ENCODE data around the gene PECR.

The PECR gene

DNA sequence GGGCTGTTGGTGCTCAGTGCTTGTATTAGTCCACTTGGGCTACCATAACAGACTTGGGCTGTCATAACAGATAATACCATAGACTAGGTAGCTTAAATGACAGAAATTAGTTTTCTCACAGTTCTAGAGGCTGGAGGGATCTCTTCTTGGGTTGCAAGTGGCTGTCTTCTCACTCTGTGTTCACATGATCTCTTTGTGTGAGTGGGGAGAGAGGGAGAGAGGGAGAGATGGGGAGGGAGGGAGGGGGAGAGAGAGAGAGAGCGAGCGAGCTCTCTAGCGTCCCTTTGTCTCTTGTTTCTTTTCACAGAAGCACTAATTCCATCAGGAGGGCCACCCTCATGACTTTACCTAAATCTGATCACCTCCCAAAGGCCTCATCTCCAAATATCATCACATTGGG lies 23.1 kb upstream of the PECR start:
- peaks cover 8% of the 10 kb centered on the region for H3K36me3 ChIP-seq
- H3K27me3 ChIP-seq: no peaks in the 10 kb centered on the region
- TF ChIP-seq, protein P1, sequence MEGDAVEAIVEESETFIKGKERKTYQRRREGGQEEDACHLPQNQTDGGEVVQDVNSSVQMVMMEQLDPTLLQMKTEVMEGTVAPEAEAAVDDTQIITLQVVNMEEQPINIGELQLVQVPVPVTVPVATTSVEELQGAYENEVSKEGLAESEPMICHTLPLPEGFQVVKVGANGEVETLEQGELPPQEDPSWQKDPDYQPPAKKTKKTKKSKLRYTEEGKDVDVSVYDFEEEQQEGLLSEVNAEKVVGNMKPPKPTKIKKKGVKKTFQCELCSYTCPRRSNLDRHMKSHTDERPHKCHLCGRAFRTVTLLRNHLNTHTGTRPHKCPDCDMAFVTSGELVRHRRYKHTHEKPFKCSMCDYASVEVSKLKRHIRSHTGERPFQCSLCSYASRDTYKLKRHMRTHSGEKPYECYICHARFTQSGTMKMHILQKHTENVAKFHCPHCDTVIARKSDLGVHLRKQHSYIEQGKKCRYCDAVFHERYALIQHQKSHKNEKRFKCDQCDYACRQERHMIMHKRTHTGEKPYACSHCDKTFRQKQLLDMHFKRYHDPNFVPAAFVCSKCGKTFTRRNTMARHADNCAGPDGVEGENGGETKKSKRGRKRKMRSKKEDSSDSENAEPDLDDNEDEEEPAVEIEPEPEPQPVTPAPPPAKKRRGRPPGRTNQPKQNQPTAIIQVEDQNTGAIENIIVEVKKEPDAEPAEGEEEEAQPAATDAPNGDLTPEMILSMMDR (IDR thresholded peaks at IDR 0.05): no peak
- no peaks in the 10 kb centered on the region for H3K9me3 ChIP-seq
- H3K4me1 ChIP-seq (ENCODE audit: control insufficient read depth in 1 of 2, insufficient read depth in 1 of 2, low read depth in 1 of 2, low read length in 1 of 2): peaks cover 4 to 11% of the 10 kb centered on the region in 2 experiments
- no peak overlapping the region for H3K27ac ChIP-seq
- no peak overlapping the region for H3K4me3 ChIP-seq (ENCODE audit: low read depth in 1 of 2, low read length in 1 of 2)

DNA sequence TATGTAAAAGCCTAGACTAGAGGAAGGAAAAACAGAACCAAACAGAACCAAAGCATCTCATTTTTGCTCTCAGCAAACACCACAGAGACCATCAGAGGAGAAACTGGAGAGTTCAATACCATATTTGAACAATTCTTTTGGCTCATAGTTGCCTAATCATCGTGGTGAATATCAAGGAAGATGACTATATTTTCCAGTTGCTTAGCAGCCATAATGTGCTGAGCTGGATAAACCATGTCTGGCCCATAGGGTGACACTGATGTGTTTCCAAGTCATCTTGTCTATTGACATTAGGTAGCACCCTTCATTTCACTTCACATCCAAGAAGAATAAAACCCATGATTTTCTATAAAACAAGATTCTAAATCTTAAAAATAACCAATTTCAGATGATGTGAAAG lies 21.6 kb upstream of the PECR start:
- peaks cover 0 to under 1% of the 10 kb centered on the region in 2 experiments for H3K4me1 ChIP-seq (ENCODE audit: control insufficient read depth in 1 of 2, insufficient read depth in 1 of 2, low read depth in 1 of 2, low read length in 1 of 2)
- TF ChIP-seq, protein P1 (IDR thresholded peaks at IDR 0.05): no peak
- H3K27ac ChIP-seq: no peak overlapping the region
- H3K9me3 ChIP-seq: no peaks in the 10 kb centered on the region
- H3K4me3 ChIP-seq (ENCODE audit: low read depth in 1 of 2, low read length in 1 of 2): no peak overlapping the region
- H3K27me3 ChIP-seq: no peaks in the 10 kb centered on the region
- peaks cover 8% of the 10 kb centered on the region for H3K36me3 ChIP-seq

DNA sequence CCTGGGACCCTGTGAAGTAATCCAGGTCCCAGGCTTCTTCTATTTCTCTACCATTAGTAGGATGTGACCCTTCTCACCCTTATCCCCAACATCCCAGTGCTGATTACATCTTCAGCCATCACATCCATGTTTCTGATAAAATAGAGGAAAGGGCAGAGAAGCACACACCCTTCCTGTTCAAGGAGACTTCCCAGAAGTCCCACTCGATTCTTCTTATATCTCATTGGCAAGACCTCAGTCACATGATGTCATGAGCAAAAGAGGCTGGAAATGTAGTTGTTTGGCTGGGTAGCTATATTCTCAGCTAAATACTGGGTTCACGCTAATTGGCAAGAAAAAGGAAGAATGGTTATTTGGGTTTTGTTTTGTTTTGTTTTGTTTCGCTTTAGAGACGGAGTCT lies 19.5 kb upstream of the PECR start:
- H3K4me1 ChIP-seq (ENCODE audit: control insufficient read depth in 1 of 2, insufficient read depth in 1 of 2, low read depth in 1 of 2, low read length in 1 of 2): no peaks in the 10 kb centered on the region
- peaks cover 8% of the 10 kb centered on the region for H3K36me3 ChIP-seq
- no peak overlapping the region for H3K4me3 ChIP-seq (ENCODE audit: low read depth in 1 of 2, low read length in 1 of 2)
- no peaks in the 10 kb centered on the region for H3K9me3 ChIP-seq
- TF ChIP-seq, protein P1 (IDR thresholded peaks at IDR 0.05): no peak
- H3K27me3 ChIP-seq: peaks cover under 1% of the 10 kb centered on the region
- H3K27ac ChIP-seq: no peak overlapping the region

DNA sequence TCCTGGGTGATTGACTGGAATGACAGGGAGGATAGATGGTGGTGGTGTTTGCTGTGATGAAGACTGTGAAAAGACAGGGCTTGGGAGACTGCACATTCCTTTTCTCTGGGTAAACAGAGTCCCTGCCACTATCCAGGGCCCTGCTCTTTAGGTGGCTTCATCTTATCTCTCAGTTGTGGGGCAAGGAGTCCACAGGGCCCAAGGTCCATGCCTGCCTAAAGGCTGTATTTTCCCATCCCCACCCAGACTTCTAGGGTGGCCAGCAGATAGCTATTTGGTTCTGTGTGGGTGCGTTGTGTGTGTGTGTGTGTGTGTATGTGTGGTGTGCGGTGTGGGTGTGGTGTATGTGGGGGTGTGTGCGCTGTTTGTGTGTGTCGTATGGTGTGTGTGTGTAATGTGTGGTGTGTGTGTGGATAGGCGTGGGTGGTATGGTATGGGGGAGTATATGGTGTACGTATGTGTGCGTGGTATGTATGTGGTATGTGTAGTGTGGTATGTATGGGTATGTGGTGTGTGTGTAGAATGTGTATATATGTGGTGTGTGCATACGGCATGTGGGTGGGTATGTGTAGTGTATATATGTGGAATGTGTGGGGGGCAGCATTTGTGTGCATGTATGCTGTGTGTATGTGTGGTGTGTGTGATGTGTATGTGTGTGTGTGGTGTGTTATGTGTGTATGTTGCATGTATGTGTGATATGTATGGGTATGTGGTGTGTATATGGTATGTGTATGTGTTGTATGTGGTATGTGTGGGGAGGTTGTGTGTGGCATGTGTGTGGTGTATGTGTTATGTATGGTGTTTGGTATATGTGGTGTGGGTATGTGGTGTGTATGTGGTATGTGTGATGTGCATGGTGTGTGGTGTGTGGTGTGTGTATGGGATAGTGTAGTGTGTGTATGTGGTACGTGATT lies 17.1 kb upstream of the PECR start:
- Histone ChIP-seq H3K4me3 (ENCODE audit: low read depth in 1 of 2, low read length in 1 of 2) (no peak overlapping the region), H3K36me3 (peaks cover 8% of the 10 kb centered on the region), H3K4me1 (ENCODE audit: control insufficient read depth in 1 of 2, insufficient read depth in 1 of 2, low read depth in 1 of 2, low read length in 1 of 2) (no peaks in the 10 kb centered on the region), H3K27me3 (peaks cover 4% of the 10 kb centered on the region), H3K9me3 (no peaks in the 10 kb centered on the region), H3K27ac (no peak overlapping the region)
- TF ChIP-seq, protein P1 (IDR thresholded peaks at IDR 0.05): no peak

DNA sequence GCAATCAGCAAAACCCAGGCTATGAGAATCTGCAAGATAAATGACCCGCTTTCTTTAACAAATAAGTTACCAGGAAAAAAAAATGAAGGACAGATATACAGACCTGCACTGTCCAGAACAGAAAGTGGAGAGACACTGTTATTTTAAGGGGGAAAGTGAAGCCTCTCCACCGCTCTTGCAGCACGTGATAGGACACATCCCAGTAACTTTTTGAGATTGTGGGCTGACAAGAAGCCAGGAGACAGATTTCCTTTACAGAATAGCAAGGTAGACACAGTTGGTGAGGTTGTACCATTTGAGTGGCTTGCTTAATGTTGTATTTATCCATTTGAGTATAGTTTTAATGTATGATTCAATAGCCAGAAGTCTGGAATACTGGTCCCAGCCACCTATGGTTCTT lies 13.1 kb upstream of the PECR start:
- Histone ChIP-seq H3K36me3 (no peaks in the 10 kb centered on the region), H3K4me1 (ENCODE audit: control insufficient read depth in 1 of 2, insufficient read depth in 1 of 2, low read depth in 1 of 2, low read length in 1 of 2) (no peaks in the 10 kb centered on the region), H3K27ac (no peak overlapping the region), H3K4me3 (ENCODE audit: low read depth in 1 of 2, low read length in 1 of 2) (no peak overlapping the region), H3K27me3 (peaks cover 4% of the 10 kb centered on the region), H3K9me3 (no peaks in the 10 kb centered on the region)
- TF ChIP-seq, protein P1 (IDR thresholded peaks at IDR 0.05): no peak

Measured in neutrophil (primary cell).